Measurements from ENCODE around the gene FABP7.

Gene FABP7

DNA sequence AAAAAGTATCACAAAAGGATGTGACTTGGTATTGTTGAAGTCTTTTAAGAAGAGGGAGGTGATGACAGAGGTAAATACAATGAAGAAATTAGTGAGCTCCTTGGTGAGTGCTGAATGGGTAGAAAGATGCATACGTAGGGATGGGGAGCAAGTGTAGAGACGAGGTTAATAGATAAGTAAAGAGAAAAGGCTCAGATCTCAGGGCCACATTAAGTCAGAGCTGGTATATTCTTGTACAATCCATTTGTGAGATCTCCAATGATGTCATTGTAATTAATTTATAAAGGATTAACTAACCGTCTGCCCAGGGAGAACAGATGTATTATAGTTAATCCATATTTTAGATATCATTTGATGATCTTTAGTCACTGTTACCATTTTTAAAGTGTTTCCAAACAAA, 52.9 kb downstream of the FABP7 start:
- TF ChIP-seq CTCF (conservative IDR thresholded peaks at IDR 0.05; ENCODE audit: low read depth, low read length), result no peak
- DNase-seq (ENCODE audit: low read depth), result no peak
- no peak overlapping the region for H3K4me3 ChIP-seq (ENCODE audit: low read length)

DNA sequence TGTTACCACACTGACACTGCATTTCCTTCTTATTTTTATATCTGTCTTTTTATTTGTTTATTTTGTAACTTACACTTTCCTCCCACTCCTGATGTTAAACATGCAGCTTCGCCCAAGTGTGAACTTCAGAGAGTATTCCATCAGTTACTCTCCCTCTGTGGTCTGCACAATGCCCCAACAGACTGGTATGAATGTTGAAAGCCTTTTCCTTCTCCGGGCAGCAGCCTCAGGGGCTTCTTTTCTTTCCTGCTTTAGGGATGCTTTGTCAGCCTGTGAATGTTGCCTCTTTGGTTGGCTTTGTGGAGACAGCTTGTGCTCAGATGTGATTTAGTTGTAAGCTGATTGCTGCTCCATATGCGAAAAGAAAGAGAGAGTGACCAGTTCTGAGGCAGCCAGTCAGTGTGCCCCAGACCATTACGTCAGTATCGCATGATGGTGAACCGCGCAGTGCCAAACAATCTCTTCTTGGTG, 53.5 kb downstream of the FABP7 start:
- TF ChIP-seq CTCF (conservative IDR thresholded peaks at IDR 0.05; ENCODE audit: low read depth, low read length), result no peak
- DNase-seq (ENCODE audit: low read depth), result no peak
- H3K4me3 ChIP-seq (ENCODE audit: low read length), result no peak overlapping the region
